Activated CD4-positive, alpha-beta T cell treated with anti-CD3 and anti-CD28 coated beads, Interleukin-2, amount 10 ng/mL, durations not matched to agents 24 days and 14 days (primary cell): ENCODE measurements around the gene ZC3H8. TPM values are rescaled to one million over a fixed set of nuclear protein-coding genes. Genes with fewer than 3 reads are reported as not detected.
A peak's percentile ranks its signal among the peaks of the same experiment; 100 is the strongest.

Experiments
- DNase-seq: peaks from one replicate; pipeline ENCODE4 v3.0.0; 2022
- H3K27ac Mint-ChIP-seq: one replicate; pipeline ENCODE4 v1.8.0; 2022; ENCODE audit warnings: mild to moderate bottlenecking, mixed read lengths
- H3K27me3 Mint-ChIP-seq: one replicate; pipeline ENCODE4 v1.8.0; 2022; ENCODE audit warnings: mixed read lengths
- H3K36me3 Mint-ChIP-seq: one replicate; pipeline ENCODE4 v1.8.0; 2022; ENCODE audit warnings: low read depth, mild to moderate bottlenecking, mixed read lengths
- H3K4me1 Mint-ChIP-seq: one replicate; pipeline ENCODE4 v1.8.0; 2021; ENCODE audit warnings: mixed read lengths
- H3K4me3 Mint-ChIP-seq: one replicate; pipeline ENCODE4 v1.8.0; 2022; ENCODE audit warnings: mild to moderate bottlenecking, moderate library complexity, mixed read lengths
- H3K9me3 Mint-ChIP-seq: one replicate; pipeline ENCODE4 v1.8.0; 2021; ENCODE audit warnings: mixed read lengths
- intact Hi-C: fragments of 100-400 bp; cut with micrococcal nuclease; formaldehyde crosslinking; loops from one replicate; pipeline ENCODE4 v1.15.1; 2023
- total RNA-seq: library from RNA; stranded (reverse); gene quantifications from 2 replicates; pipeline ENCODE4 v1.2.3, GENCODE V29; 2022

ZC3H8 gene
- total RNA-seq, 1 donor from 2014 or later = 41.4 TPM

GRCh38 chr2:112181571-112182290, 73.1 kb downstream of the ZC3H8 start:
- intact Hi-C loops = loop anchor here (2.0 to 10.0 kb wide), 3 partner anchors 69 to 403 kb away; partner anchors contain the start of genes ANAPC1 and CHCHD5
- peak overlapping the region; percentile 91 for H3K4me3 Mint-ChIP-seq
- H3K36me3 Mint-ChIP-seq = peaks cover 28% of the 10 kb centered on the region
- peaks cover 45% of the 10 kb centered on the region for H3K4me1 Mint-ChIP-seq
- H3K27ac Mint-ChIP-seq = peak overlapping the region; percentile 93
- no peaks in the 10 kb centered on the region for H3K27me3 Mint-ChIP-seq
- DNase-seq = peak; percentile 89
- H3K9me3 Mint-ChIP-seq = no peaks in the 10 kb centered on the region

GRCh38 chr2:112175958-112176573, 78.8 kb downstream of the ZC3H8 start:
- H3K27me3 Mint-ChIP-seq = no peaks in the 10 kb centered on the region
- H3K36me3 Mint-ChIP-seq = no peaks in the 10 kb centered on the region
- H3K4me1 Mint-ChIP-seq = peaks cover 19% of the 10 kb centered on the region
- H3K4me3 Mint-ChIP-seq = no peak overlapping the region
- intact Hi-C loops = no loop called here
- no peak for DNase-seq
- no peak overlapping the region for H3K27ac Mint-ChIP-seq
- H3K9me3 Mint-ChIP-seq = no peaks in the 10 kb centered on the region

GRCh38 chr2:112175333-112175732, 79.5 kb downstream of the ZC3H8 start:
- Mint-ChIP-seq H3K27me3 (no peaks in the 10 kb centered on the region), H3K4me1 (peaks cover 19% of the 10 kb centered on the region), H3K9me3 (no peaks in the 10 kb centered on the region), H3K27ac (no peak overlapping the region), H3K4me3 (no peak overlapping the region), H3K36me3 (no peaks in the 10 kb centered on the region)
- DNase-seq = no peak
- intact Hi-C loops = no loop called here

GRCh38 chr2:112174383-112174782, 80.5 kb downstream of the ZC3H8 start:
- H3K27ac Mint-ChIP-seq = peak overlapping the region; percentile 27
- peaks cover 19% of the 10 kb centered on the region for H3K4me1 Mint-ChIP-seq
- no peaks in the 10 kb centered on the region for H3K27me3 Mint-ChIP-seq
- peak overlapping the region; percentile 18 for H3K4me3 Mint-ChIP-seq
- intact Hi-C loops = no loop called here
- no peaks in the 10 kb centered on the region for H3K9me3 Mint-ChIP-seq
- DNase-seq = no peak
- H3K36me3 Mint-ChIP-seq = no peaks in the 10 kb centered on the region

- H3K27me3 Mint-ChIP-seq = no peaks in the 10 kb centered on the region
- peaks cover 21% of the 10 kb centered on the region for H3K4me1 Mint-ChIP-seq
- peak overlapping the region; percentile 48 for H3K27ac Mint-ChIP-seq
- H3K4me3 Mint-ChIP-seq = peak overlapping the region; percentile 33
- H3K36me3 Mint-ChIP-seq = no peaks in the 10 kb centered on the region
- no peaks in the 10 kb centered on the region for H3K9me3 Mint-ChIP-seq
- no peak for DNase-seq
- intact Hi-C loops = no loop called here
These were observed 81.1 kb downstream of the ZC3H8 start for GRCh38 chr2:112173646-112174319.

- H3K27me3 Mint-ChIP-seq = no peaks in the 10 kb centered on the region
- H3K4me3 Mint-ChIP-seq = no peak overlapping the region
- no peaks in the 10 kb centered on the region for H3K9me3 Mint-ChIP-seq
- H3K36me3 Mint-ChIP-seq = no peaks in the 10 kb centered on the region
- peaks cover 29% of the 10 kb centered on the region for H3K4me1 Mint-ChIP-seq
- H3K27ac Mint-ChIP-seq = no peak overlapping the region
- intact Hi-C loops = no loop called here
- DNase-seq = no peak
These were observed 84.3 kb downstream of the ZC3H8 start for GRCh38 chr2:112170495-112170894.

- no peak overlapping the region for H3K27ac Mint-ChIP-seq
- H3K27me3 Mint-ChIP-seq = no peaks in the 10 kb centered on the region
- DNase-seq = no peak
- H3K36me3 Mint-ChIP-seq = no peaks in the 10 kb centered on the region
- peaks cover 18% of the 10 kb centered on the region for H3K4me1 Mint-ChIP-seq
- no peak overlapping the region for H3K4me3 Mint-ChIP-seq
- intact Hi-C loops = no loop called here
- no peaks in the 10 kb centered on the region for H3K9me3 Mint-ChIP-seq
These were observed 86.3 kb downstream of the ZC3H8 start for GRCh38 chr2:112168422-112169124.

GRCh38 chr2:112166806-112167499, 87.9 kb downstream of the ZC3H8 start:
- peaks cover 14% of the 10 kb centered on the region for H3K4me1 Mint-ChIP-seq
- no peak overlapping the region for H3K4me3 Mint-ChIP-seq
- H3K36me3 Mint-ChIP-seq = no peaks in the 10 kb centered on the region
- H3K27me3 Mint-ChIP-seq = no peaks in the 10 kb centered on the region
- H3K27ac Mint-ChIP-seq = peak overlapping the region; percentile 30
- H3K9me3 Mint-ChIP-seq = no peaks in the 10 kb centered on the region
- no peak for DNase-seq
- intact Hi-C loops = no loop called here

- Mint-ChIP-seq H3K4me1 (peaks cover 17% of the 10 kb centered on the region), H3K27me3 (no peaks in the 10 kb centered on the region), H3K36me3 (no peaks in the 10 kb centered on the region), H3K4me3 (no peak overlapping the region), H3K27ac (no peak overlapping the region), H3K9me3 (no peaks in the 10 kb centered on the region)
- DNase-seq = no peak
- intact Hi-C loops = no loop called here
These were observed 89.5 kb downstream of the ZC3H8 start for GRCh38 chr2:112165296-112165695.

- no peak for DNase-seq
- Mint-ChIP-seq H3K4me3 (no peak overlapping the region), H3K36me3 (no peaks in the 10 kb centered on the region), H3K27ac (no peak overlapping the region), H3K4me1 (peaks cover 19% of the 10 kb centered on the region), H3K27me3 (no peaks in the 10 kb centered on the region), H3K9me3 (no peaks in the 10 kb centered on the region)
- intact Hi-C loops = no loop called here
These were observed 90.0 kb downstream of the ZC3H8 start for GRCh38 chr2:112164876-112165275.

GRCh38 chr2:112163541-112163981, 91.3 kb downstream of the ZC3H8 start:
- no peaks in the 10 kb centered on the region for H3K36me3 Mint-ChIP-seq
- intact Hi-C loops = no loop called here

GRCh38 chr2:112162956-112163355, 91.9 kb downstream of the ZC3H8 start:
- H3K27me3 Mint-ChIP-seq = no peaks in the 10 kb centered on the region
- no peaks in the 10 kb centered on the region for H3K36me3 Mint-ChIP-seq
- no peak overlapping the region for H3K27ac Mint-ChIP-seq
- intact Hi-C loops = no loop called here
- H3K4me1 Mint-ChIP-seq = peaks cover 10% of the 10 kb centered on the region
- no peak for DNase-seq
- H3K4me3 Mint-ChIP-seq = no peak overlapping the region
- no peaks in the 10 kb centered on the region for H3K9me3 Mint-ChIP-seq

More at GRCh38 chr2:112163541-112163981, 91.3 kb downstream of the ZC3H8 start:
- H3K27me3 Mint-ChIP-seq = no peaks in the 10 kb centered on the region
- no peaks in the 10 kb centered on the region for H3K9me3 Mint-ChIP-seq
- no peak overlapping the region for H3K4me3 Mint-ChIP-seq
- no peak for DNase-seq
- H3K4me1 Mint-ChIP-seq = peaks cover 13% of the 10 kb centered on the region
- no peak overlapping the region for H3K27ac Mint-ChIP-seq

GRCh38 chr2:112162341-112162740, 92.5 kb downstream of the ZC3H8 start:
- Mint-ChIP-seq H3K4me1 (peaks cover 11% of the 10 kb centered on the region), H3K9me3 (no peaks in the 10 kb centered on the region), H3K36me3 (no peaks in the 10 kb centered on the region), H3K27ac (no peak overlapping the region), H3K4me3 (no peak overlapping the region), H3K27me3 (no peaks in the 10 kb centered on the region)
- intact Hi-C loops = no loop called here
- DNase-seq = no peak
